Ishikawa (cell line): ENCODE measurements around the gene MIAT.

Source experiments
- CEBPB ChIP-seq: IDR thresholded peaks from 2 replicates; pipeline ENCODE4 v1.6.1; 2012
- CREB1 ChIP-seq: IDR thresholded peaks from 2 replicates; pipeline ENCODE4 v1.6.1; 2012; ENCODE audit warnings: low read depth
- EGR1 ChIP-seq: IDR thresholded peaks from 2 replicates; pipeline ENCODE4 v1.6.1; 2012
- EP300 ChIP-seq: IDR thresholded peaks from 2 replicates; pipeline ENCODE4 v1.6.1; 2012; ENCODE audit warnings: borderline replicate concordance
- FOXM1 ChIP-seq: IDR thresholded peaks from 2 replicates; pipeline ENCODE4 v1.6.1; 2012; ENCODE audit warnings: low read depth, borderline replicate concordance
- RAD21 ChIP-seq: IDR thresholded peaks from 2 replicates; pipeline ENCODE4 v1.6.1; 2012; ENCODE audit warnings: low read depth
- TAF1 ChIP-seq: IDR thresholded peaks from 2 replicates; pipeline ENCODE4 v1.6.1; 2012; ENCODE audit warnings: low read depth, mild to moderate bottlenecking
- TEAD4 ChIP-seq: IDR thresholded peaks from 2 replicates; pipeline ENCODE4 v1.6.1; 2012
- YY1 ChIP-seq: IDR thresholded peaks from 2 replicates; pipeline ENCODE4 v1.6.1; 2012; ENCODE audit warnings: low read depth
- TF ChIP-seq, protein P1 (sequence below): IDR thresholded peaks from 2 replicates; pipeline ENCODE4 v1.6.1; 2012; ENCODE audit warnings: low read depth, mild to moderate bottlenecking

DNA sequence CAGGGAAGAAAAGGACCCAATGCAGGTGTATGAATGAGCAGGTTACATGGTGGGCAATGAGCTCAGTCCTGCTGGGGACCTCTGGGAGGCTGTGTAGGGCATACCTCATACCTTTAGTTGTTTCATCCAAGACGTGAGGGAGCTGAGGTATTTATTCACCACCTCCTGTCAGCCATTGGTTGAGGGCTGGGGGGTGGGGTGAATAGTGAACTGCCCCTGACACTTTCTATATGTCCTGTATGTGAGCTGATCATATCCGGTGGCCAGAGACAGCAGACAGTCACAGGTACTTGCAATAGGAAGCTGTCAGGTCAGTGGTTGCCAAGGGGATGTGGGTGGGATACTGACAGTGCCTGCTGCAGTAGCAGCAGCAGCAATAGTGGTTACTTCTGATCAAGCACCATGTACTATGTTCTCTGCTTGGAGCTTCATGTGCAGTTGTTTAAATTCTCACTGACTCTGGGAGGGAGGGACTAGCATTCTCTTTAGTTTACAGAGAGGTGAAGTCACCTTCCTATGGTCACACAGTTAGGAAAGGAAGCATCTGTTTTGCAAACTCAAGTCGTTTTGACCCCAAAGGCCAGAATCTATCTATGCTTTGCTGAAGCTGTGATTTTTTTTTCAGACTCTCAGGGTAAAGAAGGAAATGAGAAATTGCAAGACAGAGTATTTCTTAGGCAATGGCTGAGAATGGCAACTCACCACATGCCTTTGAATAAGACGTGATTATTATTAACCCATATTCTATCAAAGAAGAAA, 54.0 kb downstream of the MIAT start:
- TF ChIP-seq CEBPB (no peak), EGR1 (no peak), RAD21 (no peak), EP300 (no peak), TEAD4 (no peak), YY1 (no peak), TAF1 (no peak), CREB1 (no peak), FOXM1 (no peak)
- TF ChIP-seq, protein P1, sequence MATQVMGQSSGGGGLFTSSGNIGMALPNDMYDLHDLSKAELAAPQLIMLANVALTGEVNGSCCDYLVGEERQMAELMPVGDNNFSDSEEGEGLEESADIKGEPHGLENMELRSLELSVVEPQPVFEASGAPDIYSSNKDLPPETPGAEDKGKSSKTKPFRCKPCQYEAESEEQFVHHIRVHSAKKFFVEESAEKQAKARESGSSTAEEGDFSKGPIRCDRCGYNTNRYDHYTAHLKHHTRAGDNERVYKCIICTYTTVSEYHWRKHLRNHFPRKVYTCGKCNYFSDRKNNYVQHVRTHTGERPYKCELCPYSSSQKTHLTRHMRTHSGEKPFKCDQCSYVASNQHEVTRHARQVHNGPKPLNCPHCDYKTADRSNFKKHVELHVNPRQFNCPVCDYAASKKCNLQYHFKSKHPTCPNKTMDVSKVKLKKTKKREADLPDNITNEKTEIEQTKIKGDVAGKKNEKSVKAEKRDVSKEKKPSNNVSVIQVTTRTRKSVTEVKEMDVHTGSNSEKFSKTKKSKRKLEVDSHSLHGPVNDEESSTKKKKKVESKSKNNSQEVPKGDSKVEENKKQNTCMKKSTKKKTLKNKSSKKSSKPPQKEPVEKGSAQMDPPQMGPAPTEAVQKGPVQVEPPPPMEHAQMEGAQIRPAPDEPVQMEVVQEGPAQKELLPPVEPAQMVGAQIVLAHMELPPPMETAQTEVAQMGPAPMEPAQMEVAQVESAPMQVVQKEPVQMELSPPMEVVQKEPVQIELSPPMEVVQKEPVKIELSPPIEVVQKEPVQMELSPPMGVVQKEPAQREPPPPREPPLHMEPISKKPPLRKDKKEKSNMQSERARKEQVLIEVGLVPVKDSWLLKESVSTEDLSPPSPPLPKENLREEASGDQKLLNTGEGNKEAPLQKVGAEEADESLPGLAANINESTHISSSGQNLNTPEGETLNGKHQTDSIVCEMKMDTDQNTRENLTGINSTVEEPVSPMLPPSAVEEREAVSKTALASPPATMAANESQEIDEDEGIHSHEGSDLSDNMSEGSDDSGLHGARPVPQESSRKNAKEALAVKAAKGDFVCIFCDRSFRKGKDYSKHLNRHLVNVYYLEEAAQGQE = no peak
